B cell (primary cell): Measurements from ENCODE around the gene EHBP1L1. TPM values are rescaled to one million over a fixed set of nuclear protein-coding genes. Genes with fewer than 3 reads are reported as not detected.

Experiments used
- ATAC-seq: fragments of 200-7000 bp; cut with Tn5 transposase; one replicate; pipeline ENCODE4 v1.10.0; 2021; ENCODE audit warnings: low read depth, mild to moderate bottlenecking, moderate number of reproducible peaks, moderate library complexity
- CTCF ChIA-PET: fragments of 350-600 bp; sonication (Branson Sonifier 250); formaldehyde crosslinking; loops from one replicate; lab custom pipeline; 2021; ENCODE audit warnings: antibody characterized with exemption, inconsistent platforms; lab: Charles Lee
- POLR2A ChIA-PET: fragments of 350-600 bp; sonication (Branson Sonifier 250); formaldehyde crosslinking; loops from one replicate; lab custom pipeline; 2021; ENCODE audit warnings: antibody characterized with exemption; lab: Charles Lee
- DNase-seq: peaks from one replicate; pipeline ENCODE4 v3.0.0; 2013
- H2AFZ ChIP-seq: 2 replicates; pipeline ENCODE4 v1.6.1; 2012; ENCODE audit warnings: mild to moderate bottlenecking, low read depth, low read length; ENCODE audit not compliant: insufficient read depth, poor library complexity, severe bottlenecking
- H3K27ac ChIP-seq, 2 donors: 1 replicate in 1 of 2; 2 replicates in 1 of 2; pipeline ENCODE4 v1.5.1; 2012 to 2013; ENCODE audit warnings: low read length in 2 of 2, mild to moderate bottlenecking in 2 of 2, moderate library complexity in 1 of 2
- H3K27me3 ChIP-seq, 4 experiments: fragments of 200-600 bp in 1 of 4; sonication (generic) in 1 of 4; replicated peaks in 1 of 4; 1 replicate in 2 of 4; 2 replicates in 2 of 4; pipeline versions ENCODE4 v1.6.1 to v1.7.0; 2013 to 2016; ENCODE audit warnings: low read length in 3 of 4, mild to moderate bottlenecking in 2 of 4, mixed read lengths in 1 of 4, moderate library complexity in 1 of 4; ENCODE audit not compliant: insufficient read depth in 4 of 4, control insufficient read depth in 3 of 4; ENCODE audit errors: control extremely low read depth in 1 of 4
- H3K36me3 ChIP-seq, 2 experiments: replicated peaks in 1 of 2; 1 replicate in 1 of 2; 2 replicates in 1 of 2; pipeline versions ENCODE4 v1.6.1 to v1.7.1; 2013; ENCODE audit warnings: low read length in 1 of 2; ENCODE audit not compliant: insufficient read depth in 2 of 2, control insufficient read depth in 1 of 2; ENCODE audit errors: control extremely low read depth in 1 of 2, extremely low read depth in 1 of 2
- H3K4me1 ChIP-seq, 2 donors: fragments of 200-600 bp in 1 of 2; sonication (generic) in 1 of 2; 1 replicate in 1 of 2; 2 replicates in 1 of 2; pipeline versions ENCODE4 v1.5.1 to v1.6.1; 2013 to 2017; ENCODE audit warnings: low read length in 2 of 2; ENCODE audit not compliant: control insufficient read depth in 2 of 2, insufficient read depth in 2 of 2
- H3K4me2 ChIP-seq: replicated peaks from 2 replicates; pipeline ENCODE3; 2012; ENCODE audit warnings: mild to moderate bottlenecking, low read depth, low read length; ENCODE audit not compliant: poor library complexity, severe bottlenecking
- H3K4me3 ChIP-seq, 5 experiments: fragments of 200-600 bp in 1 of 5; sonication (generic) in 1 of 5; 1 replicate in 3 of 5; 2 replicates in 2 of 5; pipeline versions ENCODE4 v1.5.1 to v1.7.0; 2011 to 2016; ENCODE audit warnings: low read length in 4 of 5, mild to moderate bottlenecking in 4 of 5, low read depth in 2 of 5, control low read depth in 1 of 5, moderate library complexity in 1 of 5; ENCODE audit not compliant: insufficient read depth in 1 of 5; ENCODE audit errors: control extremely low read depth in 1 of 5, extremely low read depth in 1 of 5
- H3K79me2 ChIP-seq: fragments of 200-600 bp; sonication (generic); one replicate; pipeline ENCODE4 v1.6.0; 2016; ENCODE audit warnings: low read length; ENCODE audit not compliant: control insufficient read depth, insufficient read depth
- H3K9ac ChIP-seq: fragments of 200-600 bp; sonication (generic); 2 replicates; pipeline ENCODE4 v1.6.1; 2017; ENCODE audit warnings: mild to moderate bottlenecking, low read length, moderate library complexity
- H3K9me3 ChIP-seq, 3 donors: one replicate each; pipeline versions ENCODE4 v1.6.1 to v1.7.1; 2013; ENCODE audit warnings: low read length in 2 of 3; ENCODE audit not compliant: control insufficient read depth in 2 of 3, insufficient read depth in 1 of 3; ENCODE audit errors: control extremely low read depth in 1 of 3
- H4K20me1 ChIP-seq: 2 replicates; pipeline ENCODE4 v1.6.0; 2012; ENCODE audit warnings: mild to moderate bottlenecking, low read length; ENCODE audit not compliant: insufficient read depth, control insufficient read depth, poor library complexity, severe bottlenecking
- H3K27ac Mint-ChIP-seq: one replicate; pipeline ENCODE4 v1.8.0; 2021; ENCODE audit warnings: mixed read lengths
- H3K27me3 Mint-ChIP-seq: one replicate; pipeline ENCODE4 v1.8.0; 2021; ENCODE audit warnings: mixed read lengths
- H3K4me1 Mint-ChIP-seq: one replicate; pipeline ENCODE4 v1.8.0; 2021; ENCODE audit warnings: mixed read lengths
- H3K4me3 Mint-ChIP-seq: one replicate; pipeline ENCODE4 v1.8.0; 2021; ENCODE audit warnings: mixed read lengths
- H3K9me3 Mint-ChIP-seq: one replicate; pipeline ENCODE4 v1.8.0; 2022; ENCODE audit warnings: mixed read lengths; ENCODE audit not compliant: insufficient read depth
- CTCF ChIP-seq: fragments of 200-600 bp; IDR thresholded peaks from one replicate; pipeline ENCODE4 v1.8.0; 2022; ENCODE audit warnings: antibody characterized with exemption, mild to moderate bottlenecking
- EZH2 ChIP-seq: IDR thresholded peaks from 2 replicates; pipeline ENCODE4 v1.6.1; 2012; ENCODE audit warnings: borderline replicate concordance, low read depth, mild to moderate bottlenecking, moderate library complexity, low read length; ENCODE audit not compliant: insufficient read depth, poor library complexity, severe bottlenecking
- WGBS: methylation state at CpG from one replicate; pipeline ENCODE4 v1.1.5; 2013; ENCODE audit warnings: missing lambda C conversion rate; ENCODE audit not compliant: insufficient coverage; 5-methylcytosine and 5-hydroxymethylcytosine counted together
- intact Hi-C: fragments of 100-400 bp; cut with micrococcal nuclease; formaldehyde crosslinking; loops from one replicate; pipeline ENCODE4 v1.10.0; 2022
- polyA plus RNA-seq: library from polyadenylated mRNA; depleted of rRNA; stranded (reverse); fragments of >200 nt; gene quantifications from 2 replicates; pipeline ENCODE4 v1.2.3, GENCODE V29; 2012
- total RNA-seq, 2 donors: library from RNA; stranded (reverse); fragments of 120-200 nt in 1 of 2; gene quantifications; 1 replicate in 1 of 2; 2 replicates in 1 of 2; pipeline versions ENCODE4 v1.2.3 to v1.2.4, GENCODE V29; 2013 to 2022

The EHBP1L1 gene
- total and polyA plus RNA-seq, 2 donors (not counting 1 experiment from before 2014, with no cell fraction given), result 202 to 279 TPM

DNA sequence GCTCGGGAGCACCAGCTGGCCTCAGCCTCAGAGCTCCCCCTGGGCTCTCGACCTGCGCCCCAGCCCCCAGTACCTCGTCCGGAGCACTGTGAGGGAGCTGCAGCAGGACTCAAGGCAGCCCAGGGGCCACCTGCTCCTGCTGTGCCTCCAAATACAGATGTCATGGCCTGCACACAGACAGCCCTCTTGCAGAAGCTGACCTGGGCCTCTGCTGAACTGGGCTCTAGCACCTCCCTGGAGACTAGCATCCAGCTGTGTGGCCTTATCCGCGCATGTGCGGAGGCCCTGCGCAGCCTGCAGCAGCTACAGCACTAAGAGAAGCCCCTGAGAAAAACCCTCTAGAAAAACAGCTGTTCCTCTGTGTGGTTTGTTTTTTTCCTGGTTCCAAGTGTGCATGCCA, 4.4 kb upstream of the EHBP1L1 start:
- POLR2A ChIA-PET, result interaction anchor here (1.1 to 7.5 kb wide), 5 partner anchors 13 to 43 kb away, joined by 3 to 53 read pairs (median 13); partner anchors contain the start of genes MAP3K11 and PCNX3
- H3K27ac Mint-ChIP-seq, result peak overlapping the region; percentile 90
- H3K27me3 Mint-ChIP-seq, result no peaks in the 10 kb centered on the region
- peak overlapping the region; percentile 100 for H3K4me2 ChIP-seq
- H3K36me3 ChIP-seq, result peaks cover 0 to 6% of the 10 kb centered on the region in 2 experiments
- H3K4me3 ChIP-seq, result peak overlapping the region; percentile 55 to 89 (median 83)
- intact Hi-C loops, result loop anchor here (2.0 to 10.0 kb wide), 4 partner anchors 141 to 827 kb away; partner anchors contain the start of genes BANF1, EIF1AD, KAT5 and RASGRP2
- peaks cover 56% of the 10 kb centered on the region for H3K79me2 ChIP-seq
- ATAC-seq (no peak), DNase-seq (no peak)
- WGBS, result 92% methylated on average over 9 of the region's 9 CpGs
- no peaks in the 10 kb centered on the region for H3K9me3 ChIP-seq
- peak overlapping the region; percentile 83 for H3K9ac ChIP-seq
- H3K4me3 Mint-ChIP-seq, result peak overlapping the region; percentile 87
- no peak for TF ChIP-seq EZH2
- H3K4me1 ChIP-seq, result peaks cover 47 to 71% of the 10 kb centered on the region in 2 donors
- no peaks in the 10 kb centered on the region for H3K27me3 ChIP-seq
- H3K27ac ChIP-seq, result peak overlapping the region; percentile 96 to 97
- peaks cover 39% of the 10 kb centered on the region for H4K20me1 ChIP-seq
- CTCF ChIA-PET, result interaction anchor here (0.6 to 5.1 kb wide), 13 partner anchors 9 to 564 kb away, joined by 3 to 86 read pairs (median 7); partner anchors contain the start of genes FIBP and KCNK7
- no peaks in the 10 kb centered on the region for H3K9me3 Mint-ChIP-seq
- peaks cover 69% of the 10 kb centered on the region for H3K4me1 Mint-ChIP-seq
- no peak overlapping the region for H2AFZ ChIP-seq

GRCh38 chr11:65571940-65572339, 3.9 kb upstream of the EHBP1L1 start:
- H3K4me1 ChIP-seq, result peaks cover 49 to 71% of the 10 kb centered on the region in 2 donors
- no peak for TF ChIP-seq CTCF
- no peak for TF ChIP-seq EZH2
- peak overlapping the region; percentile 83 for H3K9ac ChIP-seq
- H3K4me3 ChIP-seq, result peak overlapping the region in 4 of 5 experiments; percentile 10 to 83 (median 41)
- H4K20me1 ChIP-seq, result peaks cover 37% of the 10 kb centered on the region
- intact Hi-C loops, result loop anchor here (2.0 to 10.0 kb wide), 4 partner anchors 141 to 827 kb away; partner anchors contain the start of genes BANF1, EIF1AD, KAT5 and RASGRP2
- Mint-ChIP-seq H3K27me3 (no peaks in the 10 kb centered on the region), H3K4me3 (peak overlapping the region; percentile 87), H3K9me3 (no peaks in the 10 kb centered on the region), H3K27ac (peak overlapping the region; percentile 90), H3K4me1 (peaks cover 69% of the 10 kb centered on the region)
- ATAC-seq, result no peak
- WGBS, result 60% methylated on average over 1 of the region's 11 CpGs
- H3K9me3 ChIP-seq, result no peaks in the 10 kb centered on the region
- peak overlapping the region; percentile 47 to 96 for H3K27ac ChIP-seq
- CTCF ChIA-PET, result interaction anchor here (0.8 to 5.1 kb wide), 12 partner anchors 9 to 288 kb away, joined by 3 to 86 read pairs (median 8); partner anchors contain the start of genes KCNK7, MAP3K11, MUS81 and SCYL1
- POLR2A ChIA-PET, result interaction anchor here (0.7 to 7.5 kb wide), 10 partner anchors 9 to 478 kb away, joined by 3 to 53 read pairs (median 6); partner anchors contain the start of genes MAP3K11 and PCNX3
- DNase-seq, result no peak
- H3K27me3 ChIP-seq, result no peaks in the 10 kb centered on the region
- H2AFZ ChIP-seq, result no peak overlapping the region
- peak overlapping the region; percentile 100 for H3K4me2 ChIP-seq
- peaks cover 0 to 6% of the 10 kb centered on the region in 2 experiments for H3K36me3 ChIP-seq
- H3K79me2 ChIP-seq, result peaks cover 57% of the 10 kb centered on the region
